SK-N-SH (cell line): ENCODE data around the gene CBFA2T3. TPM values are rescaled to one million over a fixed set of nuclear protein-coding genes. Genes with fewer than 3 reads are reported as not detected.

Experiments
- CTCF ChIA-PET: fragments of 300-600, 350-600 bp; formaldehyde crosslinking; extraction: SDS; loops from one replicate; lab custom pipeline; 2021; lab: Yijun Ruan, JAX
- POLR2A ChIA-PET: fragments of 350-600 bp; sonication (Branson Sonifier 250); formaldehyde crosslinking; extraction: SDS; loops from one replicate; lab custom pipeline; 2020; ENCODE audit warnings: antibody characterized with exemption, inconsistent platforms; lab: Yijun Ruan, JAX
- DNase-seq: peaks from one replicate; pipeline ENCODE4 v3.0.0; 2012
- H2AFZ ChIP-seq: fragments of 200-600 bp; sonication (generic); 2 replicates; pipeline ENCODE4 v1.8.1; 2016; ENCODE audit warnings: antibody characterized with exemption, mild to moderate bottlenecking, low read depth
- H3F3A ChIP-seq: fragments of 200-600 bp; sonication (generic); replicated peaks from 2 replicates; pipeline ENCODE3; 2016; ENCODE audit warnings: antibody characterized with exemption, mild to moderate bottlenecking; ENCODE audit not compliant: insufficient read depth
- H3K27ac ChIP-seq, 2 experiments: fragments of 200-500 bp in 1 of 2; fragments of 200-600 bp in 1 of 2; sonication (Bioruptor generic) in 1 of 2; sonication (generic), shearing (Covaris generic) in 1 of 2; 2 replicates each; pipeline versions ENCODE4 v1.5.1 to v1.6.1; 2014 to 2016; ENCODE audit warnings: low read depth in 2 of 2, inconsistent platforms in 1 of 2, low read length in 1 of 2, mild to moderate bottlenecking in 1 of 2, mixed read lengths in 1 of 2
- H3K27me3 ChIP-seq: fragments of 200-600 bp; sonication (generic), shearing (Covaris generic); 2 replicates; pipeline ENCODE4 v1.6.1; 2016; ENCODE audit warnings: mixed run types; ENCODE audit not compliant: insufficient read depth
- H3K36me3 ChIP-seq, 2 experiments: fragments of 200-500 bp in 1 of 2; fragments of 200-600 bp in 1 of 2; sonication (Bioruptor generic) in 1 of 2; sonication (generic) in 1 of 2; replicated peaks in 1 of 2; 2 replicates each; pipeline versions ENCODE3 to v1.5.1; 2014 to 2016; ENCODE audit warnings: low read length in 1 of 2, mild to moderate bottlenecking in 1 of 2; ENCODE audit not compliant: insufficient read depth in 2 of 2, control insufficient read depth in 1 of 2
- H3K4me1 ChIP-seq, 2 experiments: fragments of 200-500 bp in 1 of 2; fragments of 200-600 bp in 1 of 2; sonication (Bioruptor generic) in 1 of 2; sonication (generic), shearing (Covaris generic) in 1 of 2; 2 replicates each; pipeline versions ENCODE4 v1.5.1 to v1.6.1; 2014 to 2016; ENCODE audit warnings: low read depth in 1 of 2, low read length in 1 of 2, mixed run types in 1 of 2; ENCODE audit not compliant: insufficient read depth in 2 of 2, control insufficient read depth in 1 of 2
- H3K4me2 ChIP-seq: fragments of 200-600 bp; sonication (generic), shearing (Covaris generic); 2 replicates; pipeline ENCODE4 v1.6.1; 2017; ENCODE audit warnings: mixed run types
- H3K4me3 ChIP-seq, 2 experiments: fragments of 200-500 bp in 1 of 2; fragments of 200-600 bp in 1 of 2; sonication (Bioruptor generic) in 1 of 2; sonication (generic), shearing (Covaris generic) in 1 of 2; 2 replicates each; pipeline versions ENCODE4 v1.5.1 to v1.8.1; 2014 to 2016; ENCODE audit warnings: low read depth in 2 of 2, inconsistent platforms in 1 of 2, low read length in 1 of 2, mild to moderate bottlenecking in 1 of 2, mixed read lengths in 1 of 2, moderate library complexity in 1 of 2
- H3K79me2 ChIP-seq: fragments of 200-600 bp; sonication (generic); 2 replicates; pipeline ENCODE4 v1.8.1; 2017; ENCODE audit warnings: mild to moderate bottlenecking; ENCODE audit not compliant: insufficient read depth
- H3K9ac ChIP-seq: fragments of 200-600 bp; sonication (generic); 2 replicates; pipeline ENCODE4 v1.6.1; 2017; ENCODE audit warnings: mixed run types
- H3K9me2 ChIP-seq: fragments of 200-600 bp; sonication (generic); 2 replicates; pipeline ENCODE4 v1.6.1; 2017; ENCODE audit warnings: mixed run types
- H3K9me3 ChIP-seq: fragments of 200-600 bp; sonication (generic); 2 replicates; pipeline ENCODE4 v1.6.1; 2017; ENCODE audit warnings: mixed run types, mild to moderate bottlenecking, moderate library complexity
- H4K20me1 ChIP-seq: fragments of 200-600 bp; sonication (generic); 2 replicates; pipeline ENCODE4 v1.6.1; 2017; ENCODE audit warnings: mild to moderate bottlenecking, mixed run types; ENCODE audit not compliant: insufficient read depth
- CHD2 ChIP-seq: fragments of 150-350 bp; IDR thresholded peaks from 2 replicates; pipeline ENCODE4 v1.6.1; 2018; ENCODE audit warnings: low read length; ENCODE audit not compliant: partially characterized antibody
- EP300 ChIP-seq, 2 experiments: IDR thresholded peaks; 2 replicates each; pipeline versions ENCODE4 v1.4.0 to v1.6.1; 2012; ENCODE audit warnings: borderline replicate concordance in 1 of 2, low read depth in 1 of 2, low read length in 1 of 2
- FOXM1 ChIP-seq: IDR thresholded peaks from 2 replicates; pipeline ENCODE4 v1.4.0; 2012; ENCODE audit warnings: low read depth, mild to moderate bottlenecking
- GATA2 ChIP-seq: sonication (generic); formaldehyde crosslinking; IDR thresholded peaks from 2 replicates; pipeline ENCODE4 v1.5.0; 2020; ENCODE audit warnings: mild to moderate bottlenecking, missing genetic modification reagents
- MEF2A ChIP-seq: IDR thresholded peaks from 2 replicates; pipeline ENCODE4 v1.4.0; 2012; ENCODE audit warnings: low read depth, borderline replicate concordance
- NFIC ChIP-seq: IDR thresholded peaks from 2 replicates; pipeline ENCODE4 v1.4.0; 2012; ENCODE audit warnings: borderline replicate concordance
- PBX3 ChIP-seq: IDR thresholded peaks from 2 replicates; pipeline ENCODE4; 2012
- RAD21 ChIP-seq: IDR thresholded peaks from 2 replicates; pipeline ENCODE4 v1.6.1; 2012; ENCODE audit warnings: mild to moderate bottlenecking, low read length
- RXRA ChIP-seq: IDR thresholded peaks from 2 replicates; pipeline ENCODE4 v1.4.0; 2012; ENCODE audit warnings: low read depth, mild to moderate bottlenecking, borderline replicate concordance
- SIN3A ChIP-seq: IDR thresholded peaks from 2 replicates; pipeline ENCODE4 v1.6.1; 2012; ENCODE audit warnings: low read depth, mild to moderate bottlenecking, low read length, moderate library complexity, borderline replicate concordance
- TCF12 ChIP-seq: IDR thresholded peaks from 2 replicates; pipeline ENCODE4 v1.4.0; 2012
- TEAD4 ChIP-seq: IDR thresholded peaks from 2 replicates; pipeline ENCODE4 v1.4.0; 2012; ENCODE audit warnings: mild to moderate bottlenecking, borderline replicate concordance; ENCODE audit not compliant: insufficient read depth
- USF1 ChIP-seq: IDR thresholded peaks from 2 replicates; pipeline ENCODE4 v1.4.0; 2012; ENCODE audit warnings: low read depth, borderline replicate concordance
- YY1 ChIP-seq: IDR thresholded peaks from 2 replicates; pipeline ENCODE4 v1.4.0; 2012; ENCODE audit warnings: low read depth, mild to moderate bottlenecking
- WGBS: methylation state at CpG from one replicate; pipeline ENCODE4 v1.1.6; 2017; ENCODE audit warnings: low lambda C conversion rate; 5-methylcytosine and 5-hydroxymethylcytosine counted together
- polyA plus RNA-seq, 3 experiments: library from polyadenylated mRNA; depleted of rRNA; stranded (reverse); fragments of >200 nt; gene quantifications; 2 replicates each; pipeline ENCODE4 v1.2.3, GENCODE V29; 2012

CBFA2T3 gene
- polyA plus RNA-seq, 1 of the 3 experiments (the other 2 are of a cell fraction): not detected

GRCh38 chr16:88865742-88866141 lies 111.3 kb downstream of the CBFA2T3 start:
- CTCF ChIA-PET: interaction anchor here (0.9 to 1.6 kb wide), 3 partner anchors 8 to 302 kb away, joined by 3 to 5 read pairs (median 4); partner anchors contain the start of genes GALNS and TRAPPC2L
- Histone ChIP-seq H3K27ac (no peak overlapping the region), H3F3A (no peaks in the 10 kb centered on the region), H3K36me3 (peaks cover 0 to 10% of the 10 kb centered on the region in 2 experiments), H3K4me3 (no peak overlapping the region), H2AFZ (no peak overlapping the region), H3K4me1 (no peaks in the 10 kb centered on the region; a peak in 1 of 4 replicates), H3K9ac (no peak overlapping the region), H3K27me3 (peaks cover 35% of the 10 kb centered on the region), H3K9me3 (no peaks in the 10 kb centered on the region), H3K79me2 (no peaks in the 10 kb centered on the region), H3K9me2 (no peaks in the 10 kb centered on the region), H4K20me1 (no peaks in the 10 kb centered on the region), H3K4me2 (no peak overlapping the region)
- TF ChIP-seq RXRA (no peak), SIN3A (no peak), NFIC (no peak), EP300 (IDR thresholded peaks at IDR 0.05; ENCODE audit: borderline replicate concordance in 1 of 2, low read depth in 1 of 2, low read length in 1 of 2) (no peak), USF1 (no peak), PBX3 (no peak)
- 100% methylated on average over 2 of the region's 15 CpGs for WGBS
- no peak for DNase-seq
- POLR2A ChIA-PET: no interaction called here

GRCh38 chr16:88865310-88865709 lies 111.7 kb downstream of the CBFA2T3 start:
- CTCF ChIA-PET: interaction anchor here (0.9 to 1.6 kb wide), 5 partner anchors 8 to 302 kb away, joined by 3 to 7 read pairs (median 4); partner anchors contain the start of genes GALNS and TRAPPC2L
- Histone ChIP-seq H3K4me1 (no peaks in the 10 kb centered on the region), H3K9me3 (no peaks in the 10 kb centered on the region), H3K4me2 (no peak overlapping the region), H2AFZ (no peak overlapping the region), H3K27ac (no peak overlapping the region)
- DNase-seq: no peak
- TF ChIP-seq GATA2 (CRISPR knock-in tag) (no peak), MEF2A (no peak), RAD21 (no peak), YY1 (no peak), FOXM1 (no peak), TEAD4 (no peak), SIN3A (no peak), CHD2 (no peak), TCF12 (no peak)
- TF ChIP-seq, all 33 proteins: peak for 0
- H3K9me2 ChIP-seq: no peaks in the 10 kb centered on the region
- H3K9ac ChIP-seq: no peak overlapping the region
- H4K20me1 ChIP-seq: no peaks in the 10 kb centered on the region
- 29% methylated on average over 1 of the region's 14 CpGs for WGBS
- peaks cover 31% of the 10 kb centered on the region for H3K27me3 ChIP-seq
- H3K4me3 ChIP-seq: no peak overlapping the region
- peaks cover 0 to 14% of the 10 kb centered on the region in 2 experiments for H3K36me3 ChIP-seq
- POLR2A ChIA-PET: no interaction called here
- H3F3A ChIP-seq: no peaks in the 10 kb centered on the region
- H3K79me2 ChIP-seq: no peaks in the 10 kb centered on the region
